ENCODE results near the gene CERCAM.

Gene CERCAM

GRCh38 chr9:128396970-128397613 lies 23.6 kb upstream of the CERCAM start:
- no peak overlapping the region for H2BK120ac ChIP-seq (ENCODE audit: low read depth, low read length)
- H3K27me3 ChIP-seq (ENCODE audit: control insufficient read depth in 1 of 2, insufficient read depth in 1 of 2, low read length in 2 of 2) = peaks cover 44 to 56% of the 10 kb centered on the region in 2 experiments
- WGBS = 16% methylated on average over 18 of the region's 19 CpGs
- no peak overlapping the region for H3K27ac ChIP-seq (ENCODE audit: low read length, poor library complexity, severe bottlenecking)
- no peak overlapping the region for H3K9ac ChIP-seq (ENCODE audit: low read length)
- peaks cover 1% of the 10 kb centered on the region for H3K79me1 ChIP-seq (replicated peaks; ENCODE audit: low read length, poor library complexity, severe bottlenecking)
- no peak overlapping the region for H2AFZ ChIP-seq (ENCODE audit: low read depth, low read length)
- no peak overlapping the region for H3K4ac ChIP-seq (ENCODE audit: low read depth in 1 of 2, low read length in 2 of 2)
- no peak overlapping the region for H2AK5ac ChIP-seq (ENCODE audit: low read length, severe bottlenecking)
- H4K91ac ChIP-seq (ENCODE audit: low read length) = no peak overlapping the region
- H3K14ac ChIP-seq (ENCODE audit: low read length in 2 of 2) = no peak overlapping the region
- H3K18ac ChIP-seq (ENCODE audit: low read depth in 1 of 2, low read length in 2 of 2) = no peak overlapping the region
- H3K23ac ChIP-seq (ENCODE audit: low read length in 2 of 2) = no peak overlapping the region
- H4K8ac ChIP-seq (ENCODE audit: low read length) = no peak overlapping the region
- H2BK15ac ChIP-seq (ENCODE audit: low read depth, poor library complexity, severe bottlenecking) = no peak overlapping the region
- no peak overlapping the region for H3K4me2 ChIP-seq (ENCODE audit: low read length, poor library complexity, severe bottlenecking)
- no peak overlapping the region for H2BK5ac ChIP-seq (ENCODE audit: low read depth, low read length, poor library complexity, severe bottlenecking)
- H3K4me1 ChIP-seq (ENCODE audit: control insufficient read depth, insufficient read depth, low read depth, low read length) = peaks cover 19% of the 10 kb centered on the region
- H2BK12ac ChIP-seq (ENCODE audit: low read length in 2 of 2) = no peak overlapping the region
- peaks cover 2 to 6% of the 10 kb centered on the region in 2 experiments for H3K36me3 ChIP-seq (ENCODE audit: control insufficient read depth in 1 of 2, insufficient read depth in 2 of 2, low read depth in 1 of 2, low read length in 2 of 2)
- DNase-seq = no peak
- no peak overlapping the region for H3K4me3 ChIP-seq (ENCODE audit: insufficient read depth in 1 of 2, low read depth in 1 of 2, low read length in 2 of 2)
- no peaks in the 10 kb centered on the region for H3K9me3 ChIP-seq (ENCODE audit: control insufficient read depth, low read length)

GRCh38 chr9:128397831-128398230 lies 22.8 kb upstream of the CERCAM start:
- H3K9ac ChIP-seq (ENCODE audit: low read length) = no peak overlapping the region
- peaks cover 11% of the 10 kb centered on the region for H3K4me1 ChIP-seq (ENCODE audit: control insufficient read depth, insufficient read depth, low read depth, low read length)
- no peak for DNase-seq
- H2BK120ac ChIP-seq (ENCODE audit: low read depth, low read length) = no peak overlapping the region
- WGBS = 77% methylated on average over 7 of the region's 7 CpGs
- H3K36me3 ChIP-seq (ENCODE audit: control insufficient read depth in 1 of 2, insufficient read depth in 2 of 2, low read depth in 1 of 2, low read length in 2 of 2) = no peaks in the 10 kb centered on the region
- peaks cover 44 to 49% of the 10 kb centered on the region in 2 experiments for H3K27me3 ChIP-seq (ENCODE audit: control insufficient read depth in 1 of 2, insufficient read depth in 1 of 2, low read length in 2 of 2)
- H4K8ac ChIP-seq (ENCODE audit: low read length) = no peak overlapping the region
- no peak overlapping the region for H2BK12ac ChIP-seq (ENCODE audit: low read length in 2 of 2)
- no peaks in the 10 kb centered on the region for H3K9me3 ChIP-seq (ENCODE audit: control insufficient read depth, low read length)
- H2BK15ac ChIP-seq (ENCODE audit: low read depth, poor library complexity, severe bottlenecking) = no peak overlapping the region
- no peak overlapping the region for H3K14ac ChIP-seq (ENCODE audit: low read length in 2 of 2)
- H4K91ac ChIP-seq (ENCODE audit: low read length) = no peak overlapping the region
- no peaks in the 10 kb centered on the region for H3K79me1 ChIP-seq (replicated peaks; ENCODE audit: low read length, poor library complexity, severe bottlenecking)
- H3K4me3 ChIP-seq (ENCODE audit: insufficient read depth in 1 of 2, low read depth in 1 of 2, low read length in 2 of 2) = no peak overlapping the region
- no peak overlapping the region for H3K18ac ChIP-seq (ENCODE audit: low read depth in 1 of 2, low read length in 2 of 2)
- no peak overlapping the region for H2BK5ac ChIP-seq (ENCODE audit: low read depth, low read length, poor library complexity, severe bottlenecking)
- no peak overlapping the region for H3K23ac ChIP-seq (ENCODE audit: low read length in 2 of 2)
- H2AFZ ChIP-seq (ENCODE audit: low read depth, low read length) = no peak overlapping the region
- H3K27ac ChIP-seq (ENCODE audit: low read length, poor library complexity, severe bottlenecking) = no peak overlapping the region
- no peak overlapping the region for H3K4me2 ChIP-seq (ENCODE audit: low read length, poor library complexity, severe bottlenecking)
- no peak overlapping the region for H2AK5ac ChIP-seq (ENCODE audit: low read length, severe bottlenecking)
- no peak overlapping the region for H3K4ac ChIP-seq (ENCODE audit: low read depth in 1 of 2, low read length in 2 of 2)

- 75% methylated on average over 3 of the region's 3 CpGs for WGBS
- DNase-seq = no peak
- no peak overlapping the region for H2BK15ac ChIP-seq (ENCODE audit: low read depth, poor library complexity, severe bottlenecking)
- no peak overlapping the region for H4K91ac ChIP-seq (ENCODE audit: low read length)
- no peak overlapping the region for H2AFZ ChIP-seq (ENCODE audit: low read depth, low read length)
- no peak overlapping the region for H2BK120ac ChIP-seq (ENCODE audit: low read depth, low read length)
- peaks cover 4% of the 10 kb centered on the region for H3K4me1 ChIP-seq (ENCODE audit: control insufficient read depth, insufficient read depth, low read depth, low read length)
- H3K79me1 ChIP-seq (replicated peaks; ENCODE audit: low read length, poor library complexity, severe bottlenecking) = no peaks in the 10 kb centered on the region
- no peak overlapping the region for H2BK5ac ChIP-seq (ENCODE audit: low read depth, low read length, poor library complexity, severe bottlenecking)
- H3K4me2 ChIP-seq (ENCODE audit: low read length, poor library complexity, severe bottlenecking) = no peak overlapping the region
- no peak overlapping the region for H3K4ac ChIP-seq (ENCODE audit: low read depth in 1 of 2, low read length in 2 of 2)
- no peak overlapping the region for H2BK12ac ChIP-seq (ENCODE audit: low read length in 2 of 2)
- H3K14ac ChIP-seq (ENCODE audit: low read length in 2 of 2) = no peak overlapping the region
- H3K36me3 ChIP-seq (ENCODE audit: control insufficient read depth in 1 of 2, insufficient read depth in 2 of 2, low read depth in 1 of 2, low read length in 2 of 2) = no peaks in the 10 kb centered on the region
- no peak overlapping the region for H3K4me3 ChIP-seq (ENCODE audit: insufficient read depth in 1 of 2, low read depth in 1 of 2, low read length in 2 of 2)
- H3K18ac ChIP-seq (ENCODE audit: low read depth in 1 of 2, low read length in 2 of 2) = no peak overlapping the region
- H3K23ac ChIP-seq (ENCODE audit: low read length in 2 of 2) = no peak overlapping the region
- H3K27me3 ChIP-seq (ENCODE audit: control insufficient read depth in 1 of 2, insufficient read depth in 1 of 2, low read length in 2 of 2) = peaks cover 32 to 39% of the 10 kb centered on the region in 2 experiments
- no peak overlapping the region for H3K27ac ChIP-seq (ENCODE audit: low read length, poor library complexity, severe bottlenecking)
- H2AK5ac ChIP-seq (ENCODE audit: low read length, severe bottlenecking) = no peak overlapping the region
- H3K9me3 ChIP-seq (ENCODE audit: control insufficient read depth, low read length) = no peaks in the 10 kb centered on the region
- no peak overlapping the region for H4K8ac ChIP-seq (ENCODE audit: low read length)
- no peak overlapping the region for H3K9ac ChIP-seq (ENCODE audit: low read length)
Observed at GRCh38 chr9:128399861-128400260, 20.8 kb upstream of the CERCAM start.

- no peak overlapping the region for H3K23ac ChIP-seq (ENCODE audit: low read length in 2 of 2)
- H3K4me2 ChIP-seq (ENCODE audit: low read length, poor library complexity, severe bottlenecking) = no peak overlapping the region
- no peak overlapping the region for H2AK5ac ChIP-seq (ENCODE audit: low read length, severe bottlenecking)
- peaks cover 20% of the 10 kb centered on the region for H3K4me1 ChIP-seq (ENCODE audit: control insufficient read depth, insufficient read depth, low read depth, low read length)
- H3K9ac ChIP-seq (ENCODE audit: low read length) = no peak overlapping the region
- no peak overlapping the region for H3K14ac ChIP-seq (ENCODE audit: low read length in 2 of 2)
- H3K27me3 ChIP-seq (ENCODE audit: control insufficient read depth in 1 of 2, insufficient read depth in 1 of 2, low read length in 2 of 2) = peaks cover 12 to 16% of the 10 kb centered on the region in 2 experiments
- no peak overlapping the region for H3K27ac ChIP-seq (ENCODE audit: low read length, poor library complexity, severe bottlenecking)
- DNase-seq = no peak
- WGBS = 69% methylated on average over 2 of the region's 5 CpGs
- no peak overlapping the region for H3K4me3 ChIP-seq (ENCODE audit: insufficient read depth in 1 of 2, low read depth in 1 of 2, low read length in 2 of 2)
- no peak overlapping the region for H2BK15ac ChIP-seq (ENCODE audit: low read depth, poor library complexity, severe bottlenecking)
- no peak overlapping the region for H2BK12ac ChIP-seq (ENCODE audit: low read length in 2 of 2)
- no peak overlapping the region for H2BK5ac ChIP-seq (ENCODE audit: low read depth, low read length, poor library complexity, severe bottlenecking)
- H2AFZ ChIP-seq (ENCODE audit: low read depth, low read length) = no peak overlapping the region
- no peak overlapping the region for H4K8ac ChIP-seq (ENCODE audit: low read length)
- no peak overlapping the region for H3K18ac ChIP-seq (ENCODE audit: low read depth in 1 of 2, low read length in 2 of 2)
- H4K91ac ChIP-seq (ENCODE audit: low read length) = no peak overlapping the region
- no peak overlapping the region for H2BK120ac ChIP-seq (ENCODE audit: low read depth, low read length)
- H3K4ac ChIP-seq (ENCODE audit: low read depth in 1 of 2, low read length in 2 of 2) = no peak overlapping the region
- no peaks in the 10 kb centered on the region for H3K79me1 ChIP-seq (replicated peaks; ENCODE audit: low read length, poor library complexity, severe bottlenecking)
- H3K36me3 ChIP-seq (ENCODE audit: control insufficient read depth in 1 of 2, insufficient read depth in 2 of 2, low read depth in 1 of 2, low read length in 2 of 2) = no peaks in the 10 kb centered on the region
- no peaks in the 10 kb centered on the region for H3K9me3 ChIP-seq (ENCODE audit: control insufficient read depth, low read length)
Observed at GRCh38 chr9:128404560-128404959, 16.1 kb upstream of the CERCAM start.
